ENCODE results near the gene LIN28B. TPM values are rescaled to one million over a fixed set of nuclear protein-coding genes. Genes with fewer than 3 reads are reported as not detected.

The LIN28B gene
- total and polyA plus RNA-seq, 8 donors: 0.09 to 0.44 (median 0.29) TPM; not detected in 2

DNA sequence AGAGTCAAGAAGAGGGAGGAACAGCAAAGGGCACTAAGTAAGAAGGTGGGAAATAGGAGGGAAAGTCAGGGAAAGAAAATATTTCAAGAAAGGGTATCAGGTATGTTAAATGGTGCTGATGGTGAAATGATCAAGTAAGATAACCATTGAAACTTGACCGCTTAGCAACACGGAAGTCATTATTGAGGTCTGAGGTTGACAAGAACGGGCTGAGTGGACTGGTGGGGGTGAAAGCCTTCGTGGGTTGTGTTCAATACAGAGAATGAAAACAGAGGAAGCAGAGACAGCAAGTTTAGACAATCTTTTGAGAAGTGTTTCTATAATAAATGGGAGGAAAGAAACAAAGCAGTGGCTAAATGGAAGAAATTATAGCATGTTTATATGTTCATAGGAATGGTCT is 72.0 kb downstream of the LIN28B start:
- H3K9me3 ChIP-seq: no peaks in the 10 kb centered on the region
- TF ChIP-seq, protein P1, sequence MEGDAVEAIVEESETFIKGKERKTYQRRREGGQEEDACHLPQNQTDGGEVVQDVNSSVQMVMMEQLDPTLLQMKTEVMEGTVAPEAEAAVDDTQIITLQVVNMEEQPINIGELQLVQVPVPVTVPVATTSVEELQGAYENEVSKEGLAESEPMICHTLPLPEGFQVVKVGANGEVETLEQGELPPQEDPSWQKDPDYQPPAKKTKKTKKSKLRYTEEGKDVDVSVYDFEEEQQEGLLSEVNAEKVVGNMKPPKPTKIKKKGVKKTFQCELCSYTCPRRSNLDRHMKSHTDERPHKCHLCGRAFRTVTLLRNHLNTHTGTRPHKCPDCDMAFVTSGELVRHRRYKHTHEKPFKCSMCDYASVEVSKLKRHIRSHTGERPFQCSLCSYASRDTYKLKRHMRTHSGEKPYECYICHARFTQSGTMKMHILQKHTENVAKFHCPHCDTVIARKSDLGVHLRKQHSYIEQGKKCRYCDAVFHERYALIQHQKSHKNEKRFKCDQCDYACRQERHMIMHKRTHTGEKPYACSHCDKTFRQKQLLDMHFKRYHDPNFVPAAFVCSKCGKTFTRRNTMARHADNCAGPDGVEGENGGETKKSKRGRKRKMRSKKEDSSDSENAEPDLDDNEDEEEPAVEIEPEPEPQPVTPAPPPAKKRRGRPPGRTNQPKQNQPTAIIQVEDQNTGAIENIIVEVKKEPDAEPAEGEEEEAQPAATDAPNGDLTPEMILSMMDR (IDR thresholded peaks at IDR 0.05): no peak
- no peak overlapping the region for H3K27ac ChIP-seq
- no peak for DNase-seq
- H3K27me3 ChIP-seq: no peaks in the 10 kb centered on the region
- no peak for ATAC-seq
- no peaks in the 10 kb centered on the region for H3K36me3 ChIP-seq
- H3K4me1 ChIP-seq: no peaks in the 10 kb centered on the region
- H3K4me3 ChIP-seq: no peak overlapping the region
- intact Hi-C loops (cut with DNase I): no loop called here

DNA sequence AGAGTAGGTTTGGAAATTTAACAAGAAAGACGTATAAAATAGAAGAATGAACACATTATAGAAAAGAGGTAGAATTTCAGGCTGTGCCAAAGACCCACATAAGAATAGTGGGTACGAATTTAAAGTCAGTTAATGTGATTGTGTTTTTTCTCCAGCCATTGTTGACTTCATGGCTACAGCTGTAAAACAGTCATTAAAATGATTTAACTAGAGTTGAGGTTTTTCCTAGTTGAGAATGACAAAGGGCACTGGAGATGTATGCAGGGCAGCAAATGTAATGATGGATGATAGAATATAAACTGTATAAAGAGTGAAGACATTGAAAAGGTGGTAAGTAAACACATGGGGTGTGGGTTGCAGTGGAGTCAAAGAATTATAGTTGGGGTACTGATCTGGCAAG is 72.7 kb downstream of the LIN28B start:
- Histone ChIP-seq H3K27me3 (no peaks in the 10 kb centered on the region), H3K9me3 (no peaks in the 10 kb centered on the region), H3K4me1 (no peaks in the 10 kb centered on the region), H3K36me3 (no peaks in the 10 kb centered on the region), H3K4me3 (no peak overlapping the region), H3K27ac (no peak overlapping the region)
- TF ChIP-seq, protein P1 (IDR thresholded peaks at IDR 0.05): no peak
- intact Hi-C loops (cut with DNase I): no loop called here
- ATAC-seq: no peak
- no peak for DNase-seq

DNA sequence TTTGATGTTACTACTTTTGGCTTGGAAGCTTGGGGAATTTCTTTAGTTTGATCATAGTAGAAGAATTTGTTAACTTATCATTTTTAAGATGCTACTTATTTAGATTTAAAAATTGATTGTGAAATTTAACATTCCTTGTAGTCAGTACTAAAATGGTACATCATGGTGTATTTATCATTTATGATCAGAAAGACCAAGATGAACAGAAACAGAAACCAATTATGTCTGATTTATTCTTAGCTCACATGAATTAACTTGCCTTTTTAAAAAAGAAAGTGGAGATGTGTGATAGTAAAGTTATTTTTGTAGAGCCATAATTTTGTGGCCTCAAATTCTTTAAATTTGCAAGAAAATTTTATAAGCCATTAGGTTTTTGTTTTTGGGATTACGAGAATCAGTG is 77.6 kb downstream of the LIN28B start:
- Histone ChIP-seq H3K36me3 (no peaks in the 10 kb centered on the region), H3K4me3 (no peak overlapping the region), H3K27ac (no peak overlapping the region), H3K9me3 (no peaks in the 10 kb centered on the region), H3K27me3 (no peaks in the 10 kb centered on the region), H3K4me1 (no peaks in the 10 kb centered on the region)
- DNase-seq (no peak), ATAC-seq (no peak)
- TF ChIP-seq, protein P1 (IDR thresholded peaks at IDR 0.05): no peak
- intact Hi-C loops (cut with DNase I): no loop called here

DNA sequence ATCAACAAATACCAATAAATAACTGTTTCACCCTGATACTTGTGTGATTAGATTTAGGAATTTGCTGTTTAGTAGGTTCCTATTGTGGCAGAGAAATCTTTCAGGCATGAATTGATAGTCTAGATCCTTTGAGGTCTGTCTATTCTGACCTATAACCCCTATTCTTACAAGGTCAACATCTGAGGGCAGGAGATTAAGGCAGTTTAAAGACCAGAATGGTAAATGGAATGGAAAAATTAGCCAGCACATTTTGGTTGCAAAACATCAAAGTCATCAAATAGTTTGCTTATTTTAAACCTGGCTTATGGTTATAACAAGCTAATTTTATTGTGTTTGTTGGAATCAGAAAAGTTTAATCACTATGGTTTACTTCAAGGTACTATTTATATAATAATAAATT is 78.4 kb downstream of the LIN28B start:
- TF ChIP-seq, protein P1 (IDR thresholded peaks at IDR 0.05): no peak
- Histone ChIP-seq H3K27me3 (no peaks in the 10 kb centered on the region), H3K9me3 (no peaks in the 10 kb centered on the region), H3K36me3 (no peaks in the 10 kb centered on the region), H3K4me3 (no peak overlapping the region), H3K27ac (no peak overlapping the region), H3K4me1 (no peaks in the 10 kb centered on the region)
- DNase-seq: no peak
- no peak for ATAC-seq
- intact Hi-C loops (cut with DNase I): no loop called here

DNA sequence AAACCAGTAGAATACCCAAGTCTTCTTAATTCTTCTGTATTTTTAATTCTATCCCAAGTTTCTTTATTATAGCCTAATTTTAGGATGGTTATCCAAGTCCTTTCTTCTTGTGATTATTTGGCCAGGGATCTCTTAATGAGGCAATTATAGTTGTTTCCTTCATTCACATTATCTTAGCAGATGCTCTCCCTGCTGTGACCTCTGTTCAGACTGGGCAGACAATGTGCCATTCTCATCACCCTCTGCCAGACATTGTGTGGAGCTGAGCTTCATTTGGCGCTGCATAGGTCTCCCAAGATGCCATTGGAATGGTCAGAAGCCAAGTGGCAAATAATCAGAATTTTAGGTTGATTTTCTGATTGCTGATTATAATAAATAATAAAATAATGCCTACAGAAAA is 79.4 kb downstream of the LIN28B start:
- intact Hi-C loops (cut with DNase I): no loop called here
- H3K4me1 ChIP-seq: no peaks in the 10 kb centered on the region
- DNase-seq (no peak), ATAC-seq (no peak)
- H3K9me3 ChIP-seq: no peaks in the 10 kb centered on the region
- no peaks in the 10 kb centered on the region for H3K36me3 ChIP-seq
- TF ChIP-seq, protein P1 (IDR thresholded peaks at IDR 0.05): no peak
- H3K4me3 ChIP-seq: no peak overlapping the region
- no peak overlapping the region for H3K27ac ChIP-seq
- no peaks in the 10 kb centered on the region for H3K27me3 ChIP-seq

Data from left lung (tissue), 10 donors.